ENCODE results near the gene DGKQ.
A peak's percentile ranks its signal among the peaks of the same experiment; 100 is the strongest.
"Not testable (repeated sequence)": the region's sequence is repeated elsewhere in the genome, so short reads cannot be mapped to it uniquely, and the experiment has no call there.

Gene DGKQ

DNA sequence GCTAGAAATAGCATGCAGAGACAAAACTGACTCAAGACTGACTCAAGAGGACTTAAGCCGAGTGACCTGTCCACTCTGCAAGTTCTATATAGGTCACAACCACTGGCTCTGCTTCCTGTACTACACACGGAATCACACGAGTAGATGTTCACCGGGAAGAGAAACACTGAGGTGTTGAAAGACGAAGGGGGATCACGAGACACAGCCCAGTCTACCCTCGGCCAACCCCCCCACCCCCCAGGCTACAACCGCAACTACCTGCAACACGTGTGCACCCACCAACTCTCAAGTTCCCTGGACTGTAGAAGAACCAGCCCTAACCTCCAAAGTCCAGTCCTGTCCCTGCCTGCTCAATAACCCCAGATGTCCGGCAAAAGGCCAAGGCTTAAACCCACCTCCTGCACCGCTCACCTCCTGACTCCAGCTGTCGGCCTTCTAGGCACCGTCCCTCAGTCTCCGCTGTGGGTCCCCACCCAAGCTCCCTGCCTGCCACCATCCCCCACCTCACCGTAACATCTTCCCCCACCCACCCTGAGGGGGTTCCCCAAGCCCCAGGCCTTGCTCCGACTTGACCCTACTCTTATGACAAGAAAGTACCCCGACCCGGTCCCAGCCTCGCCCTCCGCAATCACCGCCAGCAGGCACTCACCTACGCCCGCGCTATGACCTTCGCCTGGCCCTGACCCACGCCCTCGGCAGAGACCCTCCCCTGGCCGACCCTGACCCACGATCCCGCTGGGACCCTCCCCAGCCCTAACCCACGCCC is 42.0 kb downstream of the DGKQ start:
- H3K27ac ChIP-seq, result peak overlapping the region; percentile 74
- TF ChIP-seq ZFX (IDR thresholded peaks at IDR 0.05; ENCODE audit: borderline replicate concordance), result no peak
- TF ChIP-seq, protein P1, sequence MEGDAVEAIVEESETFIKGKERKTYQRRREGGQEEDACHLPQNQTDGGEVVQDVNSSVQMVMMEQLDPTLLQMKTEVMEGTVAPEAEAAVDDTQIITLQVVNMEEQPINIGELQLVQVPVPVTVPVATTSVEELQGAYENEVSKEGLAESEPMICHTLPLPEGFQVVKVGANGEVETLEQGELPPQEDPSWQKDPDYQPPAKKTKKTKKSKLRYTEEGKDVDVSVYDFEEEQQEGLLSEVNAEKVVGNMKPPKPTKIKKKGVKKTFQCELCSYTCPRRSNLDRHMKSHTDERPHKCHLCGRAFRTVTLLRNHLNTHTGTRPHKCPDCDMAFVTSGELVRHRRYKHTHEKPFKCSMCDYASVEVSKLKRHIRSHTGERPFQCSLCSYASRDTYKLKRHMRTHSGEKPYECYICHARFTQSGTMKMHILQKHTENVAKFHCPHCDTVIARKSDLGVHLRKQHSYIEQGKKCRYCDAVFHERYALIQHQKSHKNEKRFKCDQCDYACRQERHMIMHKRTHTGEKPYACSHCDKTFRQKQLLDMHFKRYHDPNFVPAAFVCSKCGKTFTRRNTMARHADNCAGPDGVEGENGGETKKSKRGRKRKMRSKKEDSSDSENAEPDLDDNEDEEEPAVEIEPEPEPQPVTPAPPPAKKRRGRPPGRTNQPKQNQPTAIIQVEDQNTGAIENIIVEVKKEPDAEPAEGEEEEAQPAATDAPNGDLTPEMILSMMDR (IDR thresholded peaks at IDR 0.05), result no peak

DNA sequence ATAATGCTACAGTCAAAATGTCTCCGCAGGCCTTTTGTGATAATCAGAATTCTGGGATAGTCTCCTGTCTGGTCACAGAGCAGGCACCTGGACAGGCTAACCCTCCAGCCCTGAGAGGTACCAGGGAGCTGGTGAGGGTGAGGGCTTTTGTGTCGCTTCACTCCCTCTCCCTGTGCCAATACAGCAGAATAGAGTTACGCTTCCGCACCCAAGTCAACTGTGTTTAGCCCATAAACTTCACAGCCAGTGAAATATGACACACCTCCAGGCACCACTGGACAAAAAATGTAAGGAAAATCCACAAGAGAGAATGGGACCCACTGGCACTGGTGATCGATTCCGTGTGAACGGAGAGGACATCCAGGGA is 42.6 kb downstream of the DGKQ start:
- peak overlapping the region; percentile 74 for H3K27ac ChIP-seq
- TF ChIP-seq ZFX (IDR thresholded peaks at IDR 0.05; ENCODE audit: borderline replicate concordance), result no peak
- TF ChIP-seq, protein P1 (IDR thresholded peaks at IDR 0.05), result no peak

DNA sequence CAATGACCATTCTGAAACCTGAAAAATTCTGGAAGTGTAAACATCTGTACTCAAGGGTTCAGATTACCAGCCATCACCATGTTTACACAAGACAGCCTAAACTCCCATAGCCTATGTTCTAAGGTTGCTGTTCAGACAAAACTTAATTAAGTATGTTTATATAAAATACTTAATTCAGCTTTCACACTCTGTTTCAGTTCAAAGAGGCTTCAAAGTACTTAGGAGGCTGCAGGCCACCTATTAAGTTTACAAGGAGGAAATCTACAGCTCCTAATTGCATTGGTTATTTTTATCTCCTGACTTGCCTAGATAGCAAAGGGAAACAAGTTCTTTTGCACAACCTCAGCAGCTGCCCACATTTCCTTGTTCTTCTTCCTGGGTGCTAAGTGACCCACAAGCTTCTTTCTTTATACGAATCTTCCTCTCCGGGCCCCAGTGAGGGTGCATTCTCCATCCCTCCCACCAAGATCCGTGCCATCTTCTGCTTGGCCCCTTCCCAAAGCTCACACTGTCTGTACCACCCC is 43.3 kb downstream of the DGKQ start:
- H3K27ac ChIP-seq, result peak overlapping the region; percentile 6; the same call in 1 of the 2 replicates
- TF ChIP-seq, protein P1 (IDR thresholded peaks at IDR 0.05), result no peak
- TF ChIP-seq ZFX (IDR thresholded peaks at IDR 0.05; ENCODE audit: borderline replicate concordance), result no peak

DNA sequence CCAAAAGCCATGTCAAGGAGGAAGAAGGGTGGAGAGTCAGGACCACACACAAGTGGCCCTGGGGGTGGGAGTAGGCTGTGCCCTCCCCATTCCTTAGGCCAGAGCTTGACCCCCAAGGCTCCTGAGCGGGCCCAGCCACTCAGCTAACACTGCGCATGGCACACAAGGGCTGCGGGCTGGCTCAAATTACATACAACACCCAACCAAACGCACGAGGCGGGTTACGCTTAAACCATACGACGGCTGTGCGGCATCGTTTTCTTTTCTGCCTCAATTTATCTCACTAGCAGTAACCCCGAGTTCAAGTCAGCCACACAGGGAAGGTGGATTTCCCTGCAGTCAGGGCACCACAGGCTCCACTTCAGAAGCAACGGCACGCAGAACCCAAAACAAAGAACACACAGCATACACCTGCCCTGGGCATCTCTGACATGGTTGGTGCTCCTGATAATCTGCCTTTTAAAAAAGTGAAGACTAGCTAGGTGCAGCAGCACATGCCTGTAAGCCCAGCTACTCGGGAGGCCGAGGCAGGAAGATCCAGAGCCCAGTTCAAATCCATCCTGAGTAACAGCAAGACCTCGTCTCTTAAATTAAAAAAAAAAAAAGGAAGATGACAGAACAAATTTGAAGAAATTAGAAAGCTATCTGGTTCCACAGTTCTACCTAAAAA is 44.1 kb downstream of the DGKQ start:
- no peak overlapping the region; the same call in 1 of the 2 replicates for H3K27ac ChIP-seq
- TF ChIP-seq, protein P1 (IDR thresholded peaks at IDR 0.05), result no peak
- TF ChIP-seq ZFX (IDR thresholded peaks at IDR 0.05; ENCODE audit: borderline replicate concordance), result no peak

DNA sequence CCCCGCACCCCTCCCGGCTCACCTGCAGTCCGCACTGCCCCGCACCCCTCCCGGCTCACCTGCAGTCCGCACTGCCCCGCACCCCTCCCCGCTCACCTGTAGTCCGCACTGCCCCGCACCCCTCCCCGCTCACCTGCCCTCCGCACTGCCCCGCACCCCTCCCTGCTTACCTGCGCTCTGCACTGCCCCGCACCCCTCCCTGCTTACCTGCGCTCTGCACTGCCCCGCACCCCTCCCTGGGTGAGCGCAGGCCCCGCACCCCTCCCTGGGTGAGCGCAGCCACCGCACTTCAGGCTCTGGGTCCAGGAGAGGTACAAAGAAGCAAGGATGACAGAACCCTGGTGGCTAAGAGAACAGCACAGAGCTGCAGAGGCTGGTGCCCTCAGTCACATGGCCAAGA is 45.8 kb downstream of the DGKQ start:
- not testable (repeated sequence) for H3K27ac ChIP-seq

DNA sequence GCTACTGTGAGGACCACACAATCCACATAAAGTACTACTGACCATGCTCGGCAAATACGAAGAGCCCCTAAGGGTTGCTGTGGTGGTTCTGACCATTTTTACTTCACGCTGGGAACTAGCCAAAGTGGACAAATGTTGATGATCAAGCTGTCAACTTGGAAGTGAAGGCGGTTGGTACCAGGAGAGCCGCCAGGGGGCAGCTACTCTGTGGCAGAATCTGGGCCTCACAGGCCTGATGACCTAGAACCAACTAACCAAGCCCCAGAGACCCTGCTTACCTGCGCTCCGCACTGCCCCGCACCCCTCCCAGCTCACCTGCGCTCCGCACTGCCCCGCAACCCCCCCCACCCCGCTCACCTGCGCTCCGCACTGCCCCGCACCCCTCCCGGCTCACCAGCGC is 46.8 kb downstream of the DGKQ start:
- no peak overlapping the region for H3K27ac ChIP-seq
- TF ChIP-seq, protein P1 (IDR thresholded peaks at IDR 0.05), result peak; percentile 37
- no peak for TF ChIP-seq ZFX (IDR thresholded peaks at IDR 0.05; ENCODE audit: borderline replicate concordance)

DNA sequence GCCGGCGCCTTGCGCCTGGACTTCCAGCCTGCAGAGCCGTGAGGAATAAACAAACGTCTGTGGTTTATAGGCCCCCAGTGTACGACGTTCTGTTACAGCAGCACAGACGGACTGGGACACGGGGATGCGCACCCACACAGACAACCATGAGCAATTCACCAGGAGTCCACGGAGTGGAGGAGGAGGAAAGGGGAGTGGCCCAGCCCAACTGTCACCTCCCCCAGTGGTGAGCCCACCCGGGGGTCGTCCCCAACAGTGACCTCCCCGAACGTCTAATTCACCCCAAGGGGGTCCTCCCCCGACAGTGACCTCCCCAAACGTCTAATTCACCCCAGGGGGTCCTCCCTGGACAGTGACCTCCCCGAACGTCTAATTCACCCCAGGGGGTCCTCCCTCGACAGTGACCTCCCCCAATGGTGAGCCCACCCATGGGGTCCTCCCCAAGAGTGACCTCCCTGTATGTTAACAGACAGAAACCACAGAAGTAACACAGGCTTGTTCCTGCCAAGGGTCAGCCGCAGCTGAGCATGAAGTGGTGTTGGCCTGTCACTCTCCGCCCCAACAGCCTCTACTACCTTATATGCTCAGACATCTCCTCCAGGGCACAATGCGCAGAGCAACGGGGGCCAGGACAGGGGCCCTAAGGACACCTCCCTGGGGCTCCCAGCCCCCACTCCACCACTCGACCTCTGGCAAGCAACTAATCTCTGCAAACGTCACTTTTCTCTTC is 47.4 kb downstream of the DGKQ start:
- H3K27ac ChIP-seq, result no peak overlapping the region

More for the DNA sequence above, 47.4 kb downstream of the DGKQ start:
- TF ChIP-seq, protein P1 (IDR thresholded peaks at IDR 0.05), result no peak
- no peak for TF ChIP-seq ZFX (IDR thresholded peaks at IDR 0.05; ENCODE audit: borderline replicate concordance)

All from 22Rv1 (cell line).